ES-I3 (cell line): ENCODE data around the gene RAP1GAP2.

Experiments
- H3K36me3 ChIP-seq: 2 replicates; pipeline ENCODE4 v1.6.1; 2013; ENCODE audit warnings: mild to moderate bottlenecking, low read length, control low read depth, moderate library complexity; ENCODE audit not compliant: insufficient read depth
- H3K4me1 ChIP-seq: 2 replicates; pipeline ENCODE4 v1.6.1; 2013; ENCODE audit warnings: mild to moderate bottlenecking, control low read depth, low read length; ENCODE audit not compliant: insufficient read depth
- H3K9ac ChIP-seq: 2 replicates; pipeline ENCODE4 v1.6.1; 2013; ENCODE audit warnings: low read depth, mild to moderate bottlenecking, low read length, moderate library complexity
- H3K9me3 ChIP-seq: 2 replicates; pipeline ENCODE4 v1.6.1; 2013; ENCODE audit warnings: mild to moderate bottlenecking, low read length, moderate library complexity; ENCODE audit not compliant: control insufficient read depth, insufficient read depth

RAP1GAP2 gene

DNA sequence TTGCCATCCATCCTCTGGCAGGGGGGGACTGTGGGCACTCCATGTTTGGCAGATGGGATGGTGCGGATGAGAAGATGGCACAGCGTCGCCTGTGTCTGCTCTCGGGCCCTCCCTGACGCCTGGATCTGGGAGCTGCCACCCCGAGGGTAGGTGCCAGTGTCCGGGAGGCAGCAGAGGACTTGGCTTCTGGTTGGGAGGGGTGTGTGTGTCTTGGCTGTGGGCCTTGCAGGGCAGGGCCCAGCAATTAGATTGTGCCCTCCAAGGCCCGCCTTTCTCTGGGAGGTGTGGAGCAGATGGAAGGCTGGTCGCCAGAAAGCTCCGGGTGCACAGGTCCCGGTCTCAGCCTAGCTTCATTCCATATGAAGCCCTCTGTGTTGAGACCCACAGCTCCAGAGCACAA is 1.4 kb downstream of the RAP1GAP2 start:
- Histone ChIP-seq H3K36me3 (no peaks in the 10 kb centered on the region), H3K4me1 (peaks cover 6% of the 10 kb centered on the region), H3K9me3 (no peaks in the 10 kb centered on the region), H3K9ac (no peak overlapping the region)

DNA sequence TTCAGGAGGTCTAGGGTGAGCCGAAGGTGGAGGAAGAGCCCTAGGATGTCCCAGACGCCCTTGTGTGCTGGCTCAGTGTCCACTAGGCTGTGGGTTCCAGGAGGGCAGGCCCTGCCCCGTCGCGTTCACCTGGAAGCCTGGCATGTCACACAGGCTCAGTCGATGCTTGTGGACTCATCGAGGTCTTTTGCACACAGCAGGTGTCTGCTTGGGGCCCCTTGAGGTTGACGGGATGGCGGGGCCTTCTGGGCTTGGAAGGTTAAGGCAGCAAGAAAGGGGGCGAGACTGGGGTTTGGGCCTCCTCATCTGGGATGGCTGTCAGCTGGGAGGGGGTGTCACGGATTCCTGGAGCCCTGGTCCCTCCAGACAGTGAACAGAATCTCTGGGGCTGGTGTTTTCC is 1.9 kb downstream of the RAP1GAP2 start:
- H3K9me3 ChIP-seq = no peaks in the 10 kb centered on the region
- no peaks in the 10 kb centered on the region for H3K36me3 ChIP-seq
- no peak overlapping the region for H3K9ac ChIP-seq
- H3K4me1 ChIP-seq = peaks cover 6% of the 10 kb centered on the region

- Histone ChIP-seq H3K4me1 (peaks cover 6% of the 10 kb centered on the region), H3K9me3 (no peaks in the 10 kb centered on the region), H3K36me3 (no peaks in the 10 kb centered on the region), H3K9ac (no peak overlapping the region)
Observed at GRCh38 chr17:2798678-2799077, 2.4 kb downstream of the RAP1GAP2 start.

- H3K9me3 ChIP-seq = no peaks in the 10 kb centered on the region
- H3K4me1 ChIP-seq = peaks cover 6% of the 10 kb centered on the region
- no peak overlapping the region for H3K9ac ChIP-seq
- no peaks in the 10 kb centered on the region for H3K36me3 ChIP-seq
Observed at GRCh38 chr17:2799653-2800052, 3.4 kb downstream of the RAP1GAP2 start.

DNA sequence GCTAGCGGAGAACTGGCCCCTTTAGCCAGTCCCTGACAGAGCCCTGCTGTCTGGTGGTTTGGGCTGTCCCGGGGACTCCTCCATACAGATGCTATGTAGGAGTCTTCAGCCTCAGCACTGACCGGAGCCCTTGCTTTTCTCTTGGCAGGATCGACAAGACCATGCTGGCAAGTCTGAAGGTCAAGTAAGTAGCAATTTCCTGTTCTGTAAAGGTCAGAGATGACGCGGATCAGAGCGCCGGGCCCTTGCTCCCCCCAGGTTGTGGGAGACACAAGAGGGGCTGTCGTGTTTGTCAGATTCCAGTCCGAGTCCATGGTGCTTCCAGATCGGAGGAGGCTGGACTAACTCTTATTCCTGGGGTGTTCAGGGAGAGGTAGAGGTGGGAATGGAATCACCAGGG is 4.1 kb downstream of the RAP1GAP2 start:
- peaks cover 6% of the 10 kb centered on the region for H3K4me1 ChIP-seq
- H3K36me3 ChIP-seq = no peaks in the 10 kb centered on the region
- H3K9me3 ChIP-seq = no peaks in the 10 kb centered on the region

DNA sequence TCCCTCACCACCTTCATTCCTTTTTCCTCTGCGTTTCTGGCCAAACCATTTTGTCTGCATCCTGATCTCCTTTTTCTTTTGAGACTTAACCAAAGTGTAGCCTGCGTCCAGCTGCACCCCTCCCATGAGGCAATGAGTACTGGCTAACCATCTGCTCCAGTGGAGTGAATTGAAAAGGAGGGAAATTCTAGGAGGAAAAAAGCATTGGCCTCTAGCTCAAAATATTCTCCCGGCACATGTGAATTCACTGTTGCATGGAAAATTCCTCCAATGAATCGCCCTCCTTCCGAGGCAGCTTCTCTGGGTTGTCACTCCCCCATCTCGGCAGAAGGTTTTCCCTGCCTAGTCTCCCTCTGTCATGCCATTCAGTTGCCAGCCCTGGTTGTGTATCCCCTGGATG is 5.6 kb downstream of the RAP1GAP2 start:
- no peaks in the 10 kb centered on the region for H3K9me3 ChIP-seq
- no peaks in the 10 kb centered on the region for H3K36me3 ChIP-seq
- no peak overlapping the region for H3K9ac ChIP-seq
- peaks cover 7% of the 10 kb centered on the region for H3K4me1 ChIP-seq

More for the DNA sequence above, 4.1 kb downstream of the RAP1GAP2 start:
- H3K9ac ChIP-seq = no peak overlapping the region

GRCh38 chr17:2802574-2802973 is 6.3 kb downstream of the RAP1GAP2 start:
- Histone ChIP-seq H3K4me1 (peaks cover 12% of the 10 kb centered on the region), H3K9me3 (no peaks in the 10 kb centered on the region), H3K9ac (no peak overlapping the region), H3K36me3 (no peaks in the 10 kb centered on the region)

GRCh38 chr17:2803386-2803785 is 7.1 kb downstream of the RAP1GAP2 start:
- Histone ChIP-seq H3K9ac (no peak overlapping the region), H3K36me3 (no peaks in the 10 kb centered on the region), H3K4me1 (peaks cover 6% of the 10 kb centered on the region; the same call in 1 of the 2 replicates), H3K9me3 (no peaks in the 10 kb centered on the region)

- no peaks in the 10 kb centered on the region for H3K36me3 ChIP-seq
- H3K9me3 ChIP-seq = no peaks in the 10 kb centered on the region
- peaks cover 6% of the 10 kb centered on the region; the same call in 1 of the 2 replicates for H3K4me1 ChIP-seq
- no peak overlapping the region for H3K9ac ChIP-seq
Observed at GRCh38 chr17:2803971-2804370, 7.7 kb downstream of the RAP1GAP2 start.

- Histone ChIP-seq H3K36me3 (no peaks in the 10 kb centered on the region), H3K4me1 (peaks cover 6% of the 10 kb centered on the region; the same call in 1 of the 2 replicates), H3K9ac (no peak overlapping the region), H3K9me3 (no peaks in the 10 kb centered on the region)
Observed at GRCh38 chr17:2804912-2805311, 8.7 kb downstream of the RAP1GAP2 start.

DNA sequence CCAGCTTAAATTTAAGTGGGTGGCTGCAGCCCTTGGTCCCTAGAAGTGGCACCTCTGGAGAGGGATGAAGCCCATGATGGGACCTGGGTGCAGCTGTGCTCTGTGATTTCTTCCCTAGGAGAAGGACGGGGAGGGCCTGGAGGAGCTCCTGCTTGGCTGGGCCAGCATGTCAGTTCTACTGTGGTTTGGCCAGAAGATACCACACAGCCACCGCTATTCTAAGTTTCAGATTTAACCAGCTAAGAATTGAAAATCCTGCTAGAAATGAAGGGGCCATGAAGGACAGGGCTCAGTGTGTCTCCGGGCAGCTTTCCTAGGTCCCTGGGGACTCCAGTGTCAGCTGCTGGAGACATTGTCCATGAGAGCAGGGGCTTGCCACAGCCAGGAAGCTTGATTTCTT is 9.7 kb downstream of the RAP1GAP2 start:
- H3K4me1 ChIP-seq = peaks cover 8% of the 10 kb centered on the region; the same call in 1 of the 2 replicates
- H3K9ac ChIP-seq = no peak overlapping the region
- H3K9me3 ChIP-seq = no peaks in the 10 kb centered on the region
- no peaks in the 10 kb centered on the region for H3K36me3 ChIP-seq

- H3K9me3 ChIP-seq = no peaks in the 10 kb centered on the region
- no peaks in the 10 kb centered on the region for H3K36me3 ChIP-seq
- H3K4me1 ChIP-seq = peaks cover 14% of the 10 kb centered on the region; the same call in 1 of the 2 replicates
- no peak overlapping the region for H3K9ac ChIP-seq
Observed at GRCh38 chr17:2808367-2809335, 12.4 kb downstream of the RAP1GAP2 start.

- Histone ChIP-seq H3K9ac (no peak overlapping the region), H3K36me3 (no peaks in the 10 kb centered on the region)
Observed at GRCh38 chr17:2809337-2809736, 13.1 kb downstream of the RAP1GAP2 start.

DNA sequence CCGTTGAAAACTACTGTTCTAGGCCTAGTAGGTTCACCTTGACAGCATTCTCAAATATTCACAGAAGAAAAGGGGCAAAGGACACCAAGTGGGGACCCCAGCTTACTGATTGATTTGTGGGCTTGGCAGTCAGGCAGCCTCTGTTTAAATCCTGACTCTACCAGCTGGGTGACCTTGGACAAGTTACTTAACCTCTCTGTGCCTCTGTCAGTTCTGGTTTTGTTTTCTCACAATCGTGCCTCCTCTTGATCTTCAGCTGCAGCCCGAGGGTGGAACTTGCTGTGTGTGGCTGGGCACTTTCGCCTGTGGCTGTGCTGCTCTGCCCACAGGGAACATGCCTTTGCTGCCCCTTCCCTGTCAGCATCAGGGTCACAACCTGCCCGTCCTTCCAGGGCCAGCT is 17.8 kb downstream of the RAP1GAP2 start:
- Histone ChIP-seq H3K9me3 (no peaks in the 10 kb centered on the region), H3K4me1 (peaks cover 16% of the 10 kb centered on the region; the same call in 1 of the 2 replicates), H3K36me3 (no peaks in the 10 kb centered on the region), H3K9ac (no peak overlapping the region)

More at GRCh38 chr17:2809337-2809736, 13.1 kb downstream of the RAP1GAP2 start:
- H3K4me1 ChIP-seq = peaks cover 14% of the 10 kb centered on the region; the same call in 1 of the 2 replicates
- no peaks in the 10 kb centered on the region for H3K9me3 ChIP-seq
